Measurements from ENCODE around the gene TCF4.

DNA sequence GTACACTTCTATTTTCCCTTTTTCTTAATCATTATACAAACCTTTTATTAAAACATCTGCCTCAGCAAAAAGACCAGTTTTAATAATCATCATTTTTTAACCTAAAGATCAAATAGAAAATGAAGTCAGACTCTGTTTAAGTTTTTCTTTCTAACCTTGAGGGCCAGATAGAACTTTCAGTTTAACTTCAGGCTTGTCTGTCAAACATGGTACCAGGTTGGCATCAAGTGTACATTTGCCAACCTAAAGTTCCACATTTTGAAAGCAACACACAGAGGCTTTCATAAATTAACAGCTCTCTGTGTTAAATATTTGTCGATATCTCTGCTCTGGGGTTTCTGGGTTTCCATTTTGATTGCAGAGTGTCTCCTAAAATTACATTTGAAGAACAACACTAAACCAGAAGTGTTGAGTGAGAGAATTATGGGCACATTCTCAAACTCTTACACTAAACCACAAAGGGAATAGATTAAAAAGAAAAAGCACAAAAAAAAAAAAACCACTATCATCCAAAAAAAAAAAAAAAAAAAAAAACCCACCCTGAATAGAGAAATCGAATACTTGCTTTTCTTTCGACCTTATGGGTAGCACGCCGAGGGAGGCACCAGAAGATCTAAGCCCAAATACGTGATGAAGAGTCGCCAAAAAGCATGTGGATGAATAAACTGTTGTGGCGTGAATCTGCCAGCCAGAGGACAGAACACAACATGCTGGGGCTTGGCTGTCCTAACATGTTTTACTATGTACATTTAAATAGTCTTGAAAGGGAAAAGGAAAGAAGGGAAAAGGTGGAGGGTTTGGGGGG is 166.2 kb downstream of the TCF4 start:
- TF ChIP-seq POLR2AphosphoS5 (IDR thresholded peaks at IDR 0.05), result no peak
- TF ChIP-seq, protein P1, sequence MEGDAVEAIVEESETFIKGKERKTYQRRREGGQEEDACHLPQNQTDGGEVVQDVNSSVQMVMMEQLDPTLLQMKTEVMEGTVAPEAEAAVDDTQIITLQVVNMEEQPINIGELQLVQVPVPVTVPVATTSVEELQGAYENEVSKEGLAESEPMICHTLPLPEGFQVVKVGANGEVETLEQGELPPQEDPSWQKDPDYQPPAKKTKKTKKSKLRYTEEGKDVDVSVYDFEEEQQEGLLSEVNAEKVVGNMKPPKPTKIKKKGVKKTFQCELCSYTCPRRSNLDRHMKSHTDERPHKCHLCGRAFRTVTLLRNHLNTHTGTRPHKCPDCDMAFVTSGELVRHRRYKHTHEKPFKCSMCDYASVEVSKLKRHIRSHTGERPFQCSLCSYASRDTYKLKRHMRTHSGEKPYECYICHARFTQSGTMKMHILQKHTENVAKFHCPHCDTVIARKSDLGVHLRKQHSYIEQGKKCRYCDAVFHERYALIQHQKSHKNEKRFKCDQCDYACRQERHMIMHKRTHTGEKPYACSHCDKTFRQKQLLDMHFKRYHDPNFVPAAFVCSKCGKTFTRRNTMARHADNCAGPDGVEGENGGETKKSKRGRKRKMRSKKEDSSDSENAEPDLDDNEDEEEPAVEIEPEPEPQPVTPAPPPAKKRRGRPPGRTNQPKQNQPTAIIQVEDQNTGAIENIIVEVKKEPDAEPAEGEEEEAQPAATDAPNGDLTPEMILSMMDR (IDR thresholded peaks at IDR 0.05), result no peak

Data from upper lobe of left lung (tissue), 4 donors.